GM18858 (cell line): ENCODE results near the gene RAN.
A peak's percentile ranks its signal among the peaks of the same experiment; 100 is the strongest.
"Not testable (repeated sequence)": the region's sequence is repeated elsewhere in the genome, so short reads cannot be mapped to it uniquely, and the experiment has no call there.

Source experiments
- ATAC-seq: cut with Tn5 transposase; IDR thresholded peaks from one replicate; pipeline ENCODE4 v1.9.1; 2021; ENCODE audit not compliant: unreplicated experiment

RAN gene

GRCh38 chr12:130848785-130849305 lies 23.0 kb upstream of the RAN start:
- not testable (repeated sequence) for ATAC-seq

GRCh38 chr12:130849561-130850417 lies 22.1 kb upstream of the RAN start:
- no peak for ATAC-seq

DNA sequence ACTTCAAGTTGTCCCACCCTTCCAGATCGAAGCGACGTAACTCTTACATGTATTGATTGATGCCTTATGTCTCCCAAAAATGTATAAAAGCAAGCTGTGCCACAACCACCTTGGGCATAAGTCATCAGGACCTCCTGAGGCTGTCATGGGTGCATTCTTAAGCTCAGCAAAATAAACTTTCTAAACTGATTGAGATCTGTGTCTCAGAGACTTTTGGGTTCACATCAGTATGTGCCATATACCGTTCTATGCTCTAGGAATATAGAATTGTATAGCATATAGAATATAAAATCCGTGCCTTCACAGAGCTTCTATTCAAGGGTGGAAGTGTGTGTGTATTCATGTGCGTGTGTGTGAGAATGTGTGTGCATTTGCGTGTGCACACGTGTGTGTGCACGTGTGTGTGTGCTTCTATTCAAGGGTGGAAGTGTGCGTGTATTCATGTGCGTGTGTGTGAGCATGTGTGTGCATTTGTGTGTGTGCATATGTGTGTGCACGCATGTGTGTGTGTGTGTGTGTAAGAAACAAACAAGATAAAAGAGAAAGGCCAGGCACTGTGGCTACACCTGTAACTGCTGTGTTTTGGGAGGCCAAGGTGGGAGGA lies 21.3 kb upstream of the RAN start:
- ATAC-seq, result no peak

- ATAC-seq, result no peak
Measured at GRCh38 chr12:130856088-130856487, 15.8 kb upstream of the RAN start.

GRCh38 chr12:130858084-130858483 lies 13.8 kb upstream of the RAN start:
- no peak for ATAC-seq

DNA sequence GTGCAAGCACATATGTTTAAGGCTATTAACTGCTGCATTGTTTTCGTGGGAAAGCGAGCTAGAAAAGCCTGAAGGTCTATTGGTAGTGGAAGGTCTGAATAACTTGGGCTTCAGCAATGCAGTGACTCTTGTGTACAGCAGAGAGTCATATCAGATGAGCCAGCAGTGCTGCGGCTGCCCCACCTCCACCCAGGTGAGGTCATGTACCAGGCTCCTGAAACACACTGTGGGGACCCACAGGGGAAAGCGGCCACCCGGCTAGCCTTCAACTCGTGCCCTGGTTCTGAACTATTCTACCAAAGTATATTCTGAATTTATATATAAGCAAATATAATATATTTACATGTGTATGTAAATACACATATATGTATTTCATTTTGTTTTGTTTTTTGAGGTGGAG lies 12.7 kb upstream of the RAN start:
- no peak for ATAC-seq

- no peak for ATAC-seq
Measured at GRCh38 chr12:130860311-130860710, 11.6 kb upstream of the RAN start.

DNA sequence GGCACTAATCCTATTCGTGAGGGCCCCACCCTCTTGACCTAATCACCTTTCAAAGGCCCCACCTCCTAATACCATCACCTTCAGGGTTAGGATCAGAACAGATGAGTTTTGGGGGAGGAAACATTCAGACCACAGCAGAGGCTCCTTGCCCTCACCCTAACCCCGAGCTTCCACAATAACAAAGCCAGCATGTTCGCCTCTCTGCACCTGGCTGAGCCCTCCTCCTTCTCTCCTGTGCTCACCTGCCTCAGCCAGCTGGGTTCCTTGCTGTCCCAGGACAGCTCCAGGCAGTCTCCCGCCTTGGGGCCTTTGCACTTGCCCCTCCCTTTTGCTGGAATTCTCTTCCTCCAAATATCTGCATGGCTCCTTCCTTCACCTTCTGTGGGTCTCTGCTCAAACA lies 9.7 kb upstream of the RAN start:
- ATAC-seq, result no peak

DNA sequence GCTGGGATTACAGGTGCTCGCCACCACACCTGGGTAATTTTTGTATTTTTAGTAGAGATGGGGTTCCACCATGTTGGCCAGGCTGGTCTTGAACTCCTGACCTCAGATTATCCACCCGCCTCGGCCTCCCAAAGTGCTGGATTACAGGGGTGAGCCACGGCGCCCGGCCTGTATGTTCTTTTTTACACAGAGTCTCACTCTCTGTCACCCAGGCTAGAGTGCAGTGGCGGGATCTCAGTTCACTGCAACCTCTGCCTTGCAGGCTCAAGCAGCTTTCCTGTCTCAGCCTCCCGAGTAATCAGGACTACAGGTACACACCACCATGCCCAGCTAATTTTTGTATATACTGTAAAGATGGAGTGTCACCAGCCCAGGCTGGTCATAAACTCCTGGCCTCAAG lies 9.1 kb upstream of the RAN start:
- not testable (repeated sequence) for ATAC-seq

- no peak for ATAC-seq
Measured at GRCh38 chr12:130863298-130863697, 8.6 kb upstream of the RAN start.

DNA sequence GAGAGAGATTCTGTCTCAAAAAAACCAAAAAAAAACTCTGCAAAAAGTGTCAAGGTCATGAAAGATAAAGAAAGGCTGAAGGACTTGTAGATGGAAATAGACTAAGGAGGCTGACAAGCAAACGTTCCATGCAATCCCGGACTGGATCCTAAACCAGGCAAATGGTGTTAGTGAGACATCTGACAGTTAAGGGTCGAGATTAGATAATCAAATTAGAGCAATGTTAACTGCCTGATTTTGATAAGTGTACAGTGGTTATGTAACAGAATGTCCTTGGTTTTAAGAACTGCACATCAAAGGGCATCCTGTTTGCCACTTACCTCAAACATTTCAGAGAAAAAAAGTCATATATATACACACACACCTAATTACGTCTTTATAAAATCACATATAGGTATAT lies 3.5 kb upstream of the RAN start:
- ATAC-seq, result no peak

- ATAC-seq, result peak; percentile 45
Measured at GRCh38 chr12:130870442-130871285, 1.2 kb upstream of the RAN start.

DNA sequence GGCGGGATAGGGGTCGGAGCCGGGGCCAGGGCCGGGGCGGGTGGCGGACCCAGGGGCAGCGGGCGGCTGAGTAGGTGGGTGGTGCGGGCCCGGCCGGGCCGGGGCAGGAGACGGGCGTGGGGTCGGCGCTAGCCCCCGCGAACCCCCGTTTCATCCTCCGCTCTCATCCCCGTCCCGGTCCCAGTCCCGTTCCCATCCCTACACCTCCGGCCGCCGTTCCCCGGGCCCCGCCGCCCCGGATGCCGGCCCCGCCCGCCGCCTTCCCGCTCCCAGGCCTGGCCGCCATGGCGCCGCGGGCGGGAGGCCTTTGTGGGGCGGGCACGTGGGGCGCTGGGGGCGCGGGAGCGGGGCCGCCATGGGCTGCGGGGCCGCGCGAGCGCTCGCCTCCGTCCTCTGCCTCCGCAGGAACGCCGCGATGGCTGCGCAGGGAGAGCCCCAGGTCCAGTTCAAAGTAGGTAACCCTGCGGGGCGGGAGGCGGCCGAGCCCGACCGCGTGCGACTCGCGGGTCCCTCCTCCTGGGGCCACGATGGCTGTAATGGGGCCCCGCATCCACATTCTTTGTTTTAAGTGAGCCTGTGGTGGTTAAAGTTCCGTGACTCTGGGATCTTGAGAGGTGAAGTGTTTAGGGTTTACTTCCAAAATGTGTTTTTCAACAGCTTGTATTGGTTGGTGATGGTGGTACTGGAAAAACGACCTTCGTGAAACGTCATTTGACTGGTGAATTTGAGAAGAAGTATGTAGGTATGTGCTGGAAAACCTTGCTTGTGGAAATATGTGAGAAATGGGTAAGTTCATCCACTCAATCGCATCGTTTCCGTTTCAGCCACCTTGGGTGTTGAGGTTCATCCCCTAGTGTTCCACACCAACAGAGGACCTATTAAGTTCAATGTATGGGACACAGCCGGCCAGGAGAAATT lies 572 bp downstream of the RAN start:
- ATAC-seq, result peak; percentile 16

DNA sequence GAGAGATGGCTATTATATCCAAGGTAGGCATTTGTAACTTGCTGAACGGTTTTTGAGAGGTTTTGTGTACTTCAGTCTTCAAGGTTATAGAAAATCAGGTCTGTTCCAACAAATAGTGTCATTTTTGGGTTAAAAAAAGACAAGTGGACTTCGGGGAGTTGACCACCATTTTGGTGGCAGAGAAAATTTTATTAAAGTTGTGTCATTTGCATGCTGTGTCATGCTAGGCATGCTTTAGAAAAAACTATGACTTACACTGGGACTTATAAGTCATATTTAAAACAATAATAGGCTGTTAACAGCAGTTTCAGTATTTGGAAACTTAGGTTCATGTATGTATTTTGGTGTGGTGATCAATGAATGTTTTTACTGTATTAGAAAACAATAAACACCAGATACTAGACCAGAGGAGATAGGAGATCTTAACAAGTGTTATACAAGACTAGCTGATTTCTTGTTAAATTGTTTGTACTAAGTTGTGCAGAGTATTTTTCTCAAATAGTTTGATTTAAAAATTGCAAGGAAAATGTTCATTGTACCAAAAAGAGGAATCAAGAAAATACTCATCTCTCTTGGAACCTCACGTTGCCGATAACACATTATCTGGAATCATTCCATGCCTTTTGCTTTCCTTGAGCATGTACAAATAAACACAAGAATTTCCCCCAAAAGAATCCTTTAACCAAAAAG lies 1.4 kb downstream of the RAN start:
- ATAC-seq, result no peak

DNA sequence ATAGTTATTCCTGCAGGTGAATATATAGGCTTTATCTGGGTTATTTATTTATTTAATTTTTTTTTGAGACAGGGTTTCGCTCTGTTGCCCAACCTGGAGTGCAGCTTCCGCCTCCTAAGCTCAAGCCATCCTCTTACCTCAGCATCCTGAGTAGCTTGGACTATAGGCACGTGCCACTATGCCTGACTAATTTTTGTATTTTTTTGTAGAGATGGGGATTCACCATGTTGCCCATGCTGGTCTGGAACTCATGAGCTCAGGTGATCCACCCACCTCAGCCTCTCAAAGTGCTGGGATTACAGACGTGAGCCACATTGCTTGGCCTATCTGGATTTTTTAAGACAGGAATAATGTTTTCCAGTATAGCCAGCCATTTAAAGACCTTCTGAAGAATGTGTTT lies 2.0 kb downstream of the RAN start:
- ATAC-seq, result peak; percentile 26

GRCh38 chr12:130874696-130875095 lies 2.8 kb downstream of the RAN start:
- no peak for ATAC-seq

DNA sequence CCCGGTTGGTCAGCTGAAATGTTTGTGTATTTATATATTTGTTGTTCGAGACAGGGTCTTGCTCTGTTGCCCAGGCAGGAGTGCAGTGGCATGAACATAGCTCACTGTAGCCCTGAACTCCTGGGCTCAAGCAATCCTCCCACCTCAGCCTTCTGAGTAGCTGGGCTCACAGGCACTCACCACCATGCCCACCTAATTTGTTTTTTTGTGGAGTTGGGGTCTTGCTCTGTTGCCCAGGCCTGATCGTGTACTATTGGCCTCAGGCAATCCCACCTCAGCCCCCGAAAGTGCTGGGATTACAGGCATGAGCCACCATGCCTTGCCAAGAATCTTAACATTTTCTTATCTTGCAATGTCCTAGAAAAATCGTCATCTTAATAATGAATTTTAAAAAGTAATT lies 3.3 kb downstream of the RAN start:
- no peak for ATAC-seq

DNA sequence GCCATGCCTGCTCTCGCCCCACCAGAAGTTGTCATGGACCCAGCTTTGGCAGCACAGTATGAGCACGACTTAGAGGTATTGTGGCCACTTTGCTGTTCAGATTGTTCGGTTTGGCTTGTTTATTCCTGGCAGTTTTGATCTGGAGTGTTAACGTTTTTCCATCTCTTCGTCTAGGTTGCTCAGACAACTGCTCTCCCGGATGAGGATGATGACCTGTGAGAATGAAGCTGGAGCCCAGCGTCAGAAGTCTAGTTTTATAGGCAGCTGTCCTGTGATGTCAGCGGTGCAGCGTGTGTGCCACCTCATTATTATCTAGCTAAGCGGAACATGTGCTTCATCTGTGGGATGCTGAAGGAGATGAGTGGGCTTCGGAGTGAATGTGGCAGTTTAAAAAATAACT lies 3.8 kb downstream of the RAN start:
- ATAC-seq, result not testable (repeated sequence)

- no peak for ATAC-seq
Measured at GRCh38 chr12:130876297-130876696, 4.4 kb downstream of the RAN start.

DNA sequence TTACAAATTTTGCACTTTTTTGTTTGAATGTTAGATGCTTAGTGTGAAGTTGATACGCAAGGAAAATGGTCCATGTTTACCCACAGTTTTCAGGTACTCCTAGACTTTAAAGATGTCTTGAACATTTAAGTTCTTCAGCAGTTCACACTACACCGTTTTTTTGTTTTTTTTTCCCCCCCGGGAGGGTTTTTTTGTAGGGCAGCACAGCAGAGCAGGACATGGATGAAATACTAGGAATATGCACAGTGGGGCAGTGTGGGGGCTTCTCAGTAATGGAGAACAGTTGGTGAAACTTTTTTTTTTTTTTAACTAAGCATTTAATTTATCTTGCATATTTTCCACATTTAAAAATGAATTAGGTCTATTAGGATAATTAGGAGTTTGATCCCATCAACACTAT lies 4.9 kb downstream of the RAN start:
- ATAC-seq, result no peak
